ENCODE results near the gene MYL3.
A peak's percentile ranks its signal among the peaks of the same experiment; 100 is the strongest.

The MYL3 gene

DNA sequence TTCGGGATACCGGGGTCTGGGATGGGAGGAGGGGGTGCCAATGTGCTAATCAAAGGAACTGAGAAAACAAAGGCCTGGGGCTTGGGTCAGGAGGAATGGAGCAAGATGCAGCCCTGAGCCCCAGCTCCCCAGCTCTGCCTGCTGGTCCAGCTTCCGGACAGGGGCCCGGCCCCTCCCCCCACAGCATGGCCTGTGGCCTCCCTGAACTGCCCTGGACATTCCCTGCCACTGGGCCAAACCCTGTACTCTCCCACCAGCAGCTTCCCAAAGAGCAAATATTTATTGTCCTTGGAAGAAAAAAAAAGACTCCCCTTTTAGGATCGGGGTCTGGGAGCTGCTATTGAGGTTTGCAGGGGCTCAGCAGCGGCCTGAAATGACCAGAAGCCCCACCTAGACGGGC, 5.7 kb upstream of the MYL3 start:
- FAIRE-seq (no peak), DNase-seq (ENCODE audit: insufficient read length, low spot score) (no peak)
- TF ChIP-seq, protein P1, sequence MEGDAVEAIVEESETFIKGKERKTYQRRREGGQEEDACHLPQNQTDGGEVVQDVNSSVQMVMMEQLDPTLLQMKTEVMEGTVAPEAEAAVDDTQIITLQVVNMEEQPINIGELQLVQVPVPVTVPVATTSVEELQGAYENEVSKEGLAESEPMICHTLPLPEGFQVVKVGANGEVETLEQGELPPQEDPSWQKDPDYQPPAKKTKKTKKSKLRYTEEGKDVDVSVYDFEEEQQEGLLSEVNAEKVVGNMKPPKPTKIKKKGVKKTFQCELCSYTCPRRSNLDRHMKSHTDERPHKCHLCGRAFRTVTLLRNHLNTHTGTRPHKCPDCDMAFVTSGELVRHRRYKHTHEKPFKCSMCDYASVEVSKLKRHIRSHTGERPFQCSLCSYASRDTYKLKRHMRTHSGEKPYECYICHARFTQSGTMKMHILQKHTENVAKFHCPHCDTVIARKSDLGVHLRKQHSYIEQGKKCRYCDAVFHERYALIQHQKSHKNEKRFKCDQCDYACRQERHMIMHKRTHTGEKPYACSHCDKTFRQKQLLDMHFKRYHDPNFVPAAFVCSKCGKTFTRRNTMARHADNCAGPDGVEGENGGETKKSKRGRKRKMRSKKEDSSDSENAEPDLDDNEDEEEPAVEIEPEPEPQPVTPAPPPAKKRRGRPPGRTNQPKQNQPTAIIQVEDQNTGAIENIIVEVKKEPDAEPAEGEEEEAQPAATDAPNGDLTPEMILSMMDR (IDR thresholded peaks at IDR 0.05; ENCODE audit: insufficient read depth, missing control alignments), result no peak

DNA sequence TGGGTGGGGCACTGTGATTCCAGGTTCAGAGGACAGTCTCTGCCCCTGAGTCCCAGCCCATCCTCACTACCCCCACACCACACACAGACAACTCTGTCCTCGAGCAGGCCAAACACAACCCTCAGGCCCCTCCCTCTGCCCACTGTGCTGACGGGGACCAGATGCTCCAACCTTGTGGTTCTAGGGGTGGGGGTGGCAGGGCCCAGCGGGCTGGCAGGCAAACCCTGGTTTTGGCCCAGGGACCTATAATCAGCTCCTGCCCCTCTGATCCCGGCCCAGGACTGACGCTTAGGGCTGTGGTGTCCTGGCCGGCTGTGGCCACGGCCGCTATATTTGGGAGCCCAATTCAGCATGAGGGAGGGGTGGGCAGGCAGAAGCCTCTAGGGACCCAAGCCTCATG, 5.0 kb upstream of the MYL3 start:
- TF ChIP-seq, protein P1 (IDR thresholded peaks at IDR 0.05; ENCODE audit: insufficient read depth, missing control alignments), result no peak
- FAIRE-seq (no peak), DNase-seq (ENCODE audit: insufficient read length, low spot score) (no peak)

DNA sequence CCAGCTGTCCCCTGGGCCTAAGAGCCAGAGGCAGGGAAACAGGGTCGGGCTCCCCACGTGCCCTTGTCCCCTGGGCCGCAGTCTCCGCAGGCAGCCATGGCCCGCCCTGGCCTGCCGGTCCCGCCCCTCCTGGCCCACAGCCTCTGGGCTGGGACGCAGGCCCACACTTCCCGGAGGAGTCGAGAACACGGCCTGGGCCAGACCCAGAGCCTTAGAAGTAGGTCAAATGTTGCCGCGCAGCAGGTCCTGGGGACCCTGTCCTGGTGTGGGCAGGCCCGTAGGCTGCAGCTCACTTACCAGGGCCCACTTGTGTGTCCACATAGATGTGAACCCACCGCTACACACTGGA, 4.3 kb upstream of the MYL3 start:
- no peak for FAIRE-seq
- TF ChIP-seq, protein P1 (IDR thresholded peaks at IDR 0.05; ENCODE audit: insufficient read depth, missing control alignments), result no peak

GRCh38 chr3:46866720-46867549, 3.7 kb upstream of the MYL3 start:
- TF ChIP-seq, protein P1 (IDR thresholded peaks at IDR 0.05; ENCODE audit: insufficient read depth, missing control alignments), result peak; percentile 87
- FAIRE-seq (no peak), DNase-seq (ENCODE audit: insufficient read length, low spot score) (no peak)

More for the DNA sequence above, 4.3 kb upstream of the MYL3 start:
- DNase-seq (ENCODE audit: insufficient read length, low spot score), result no peak

DNA sequence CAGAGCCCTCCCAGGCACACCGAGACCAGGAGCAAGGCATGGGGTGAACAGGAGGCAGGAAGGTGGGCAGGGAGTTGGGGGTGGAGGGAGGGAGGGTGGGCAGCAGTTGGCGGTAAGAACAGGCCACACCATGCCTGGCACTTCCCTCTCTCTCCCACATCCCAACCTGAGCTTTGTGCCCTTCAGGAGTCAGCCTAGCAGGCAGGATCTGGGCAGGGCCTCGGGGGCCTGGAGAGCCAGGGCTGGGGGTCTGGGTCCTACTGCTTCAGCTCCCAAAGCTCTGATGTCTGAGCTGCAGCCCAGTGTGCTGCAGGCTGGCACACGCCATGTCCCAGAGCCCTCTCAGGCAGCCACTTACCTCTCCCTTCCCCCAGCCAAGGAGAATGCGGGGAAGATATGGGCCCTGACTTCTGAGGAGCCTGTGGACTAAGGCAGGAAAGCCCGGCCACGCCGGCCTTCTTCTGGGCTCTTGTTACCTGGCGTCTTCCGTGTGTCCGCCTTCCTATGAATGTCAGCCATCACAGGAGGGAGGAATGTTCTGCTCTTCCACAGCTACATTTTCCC, 2.9 kb upstream of the MYL3 start:
- TF ChIP-seq, protein P1 (IDR thresholded peaks at IDR 0.05; ENCODE audit: insufficient read depth, missing control alignments), result no peak
- FAIRE-seq, result no peak

GRCh38 chr3:46865546-46865945, 2.3 kb upstream of the MYL3 start:
- TF ChIP-seq, protein P1 (IDR thresholded peaks at IDR 0.05; ENCODE audit: insufficient read depth, missing control alignments), result no peak
- DNase-seq (ENCODE audit: insufficient read length, low spot score) (no peak), FAIRE-seq (no peak)

More for the DNA sequence above, 2.9 kb upstream of the MYL3 start:
- no peak for DNase-seq (ENCODE audit: insufficient read length, low spot score)

DNA sequence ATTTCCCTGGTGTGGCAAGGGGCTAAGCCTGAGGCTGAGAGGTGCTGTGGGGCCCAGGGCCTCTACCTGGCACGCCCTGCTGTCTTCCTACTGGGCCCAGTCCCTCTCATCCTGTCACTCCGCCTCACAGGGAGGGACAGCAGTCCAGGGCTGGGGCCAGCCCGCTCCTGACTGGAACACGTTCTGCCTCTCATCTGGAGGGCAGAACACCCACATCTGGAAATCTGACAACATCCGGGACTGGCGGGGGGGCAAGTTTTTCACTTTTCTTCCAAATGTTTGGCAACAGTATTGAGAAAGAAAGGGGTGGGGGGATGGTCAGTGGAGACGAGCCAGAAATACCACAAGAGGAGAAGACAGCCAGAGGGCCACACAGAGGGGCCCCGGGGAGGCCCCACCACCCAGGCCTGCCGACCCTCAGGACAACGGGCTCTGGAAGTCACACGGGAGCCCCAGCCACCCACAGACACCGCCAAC, 1.8 kb upstream of the MYL3 start:
- DNase-seq (ENCODE audit: insufficient read length, low spot score), result no peak
- no peak for FAIRE-seq
- TF ChIP-seq, protein P1 (IDR thresholded peaks at IDR 0.05; ENCODE audit: insufficient read depth, missing control alignments), result no peak

All from D721Med (cell line).